GM12891 (cell line): ENCODE data around the gene MARVELD2.
"Not testable (repeated sequence)": the region's sequence is repeated elsewhere in the genome, so short reads cannot be mapped to it uniquely, and the experiment has no call there.

Source experiments
- DNase-seq: peaks from one replicate; pipeline ENCODE4 v3.0.0; 2011; ENCODE audit warnings: low spot score; ENCODE audit not compliant: insufficient read length
- FAIRE-seq: peaks from 2 replicates; lab custom pipeline; 2011; peaks lifted over from hg19 to GRCh38; lab: Jason Lieb, UNC
- PAX5 ChIP-seq: IDR thresholded peaks from 2 replicates; pipeline ENCODE4 v1.6.1; 2011; ENCODE audit warnings: low read length, moderate library complexity, mild to moderate bottlenecking; ENCODE audit not compliant: insufficient read depth, severe bottlenecking
- POLR2A ChIP-seq: IDR thresholded peaks from 2 replicates; pipeline ENCODE4 v1.6.1; 2011; ENCODE audit warnings: low read depth, low read length, control low read depth
- POLR2AphosphoS5 ChIP-seq: IDR thresholded peaks from 2 replicates; pipeline ENCODE4 v1.6.1; 2011; ENCODE audit warnings: low read depth, low read length, control low read depth
- POU2F2 ChIP-seq: IDR thresholded peaks from 2 replicates; pipeline ENCODE4 v1.6.1; 2011; ENCODE audit warnings: low read depth, mild to moderate bottlenecking, control low read depth, low read length, moderate library complexity
- SPI1 ChIP-seq: IDR thresholded peaks from 2 replicates; pipeline ENCODE4 v1.6.1; 2011; ENCODE audit warnings: low read depth, low read length, control low read depth
- TAF1 ChIP-seq: IDR thresholded peaks from 2 replicates; pipeline ENCODE4 v1.6.1; 2011; ENCODE audit warnings: low read depth, low read length, control low read depth

Gene MARVELD2

GRCh38 chr5:69449511-69449910 lies 34.6 kb downstream of the MARVELD2 start:
- DNase-seq (no peak), FAIRE-seq (no peak)
- TF ChIP-seq SPI1 (no peak), PAX5 (no peak), POU2F2 (no peak), POLR2AphosphoS5 (no peak), POLR2A (no peak), TAF1 (no peak)

GRCh38 chr5:69450116-69450515 lies 35.2 kb downstream of the MARVELD2 start:
- DNase-seq (no peak), FAIRE-seq (no peak)
- TF ChIP-seq POLR2AphosphoS5, result no peak
- TF ChIP-seq SPI1, result no peak
- no peak for TF ChIP-seq TAF1
- no peak for TF ChIP-seq POLR2A
- TF ChIP-seq POU2F2, result no peak
- no peak for TF ChIP-seq PAX5

GRCh38 chr5:69450527-69450926 lies 35.6 kb downstream of the MARVELD2 start:
- FAIRE-seq, DNase-seq: not testable (repeated sequence)

GRCh38 chr5:69451941-69452647 lies 37.2 kb downstream of the MARVELD2 start:
- TF ChIP-seq SPI1 (no peak), TAF1 (no peak), POU2F2 (no peak), POLR2A (no peak), PAX5 (no peak), POLR2AphosphoS5 (no peak)
- DNase-seq (no peak), FAIRE-seq (no peak)

GRCh38 chr5:69453487-69453886 lies 38.6 kb downstream of the MARVELD2 start:
- FAIRE-seq, DNase-seq: not testable (repeated sequence)

- TF ChIP-seq POLR2A, result no peak
- TF ChIP-seq TAF1, result no peak
- no peak for TF ChIP-seq PAX5
- TF ChIP-seq SPI1, result no peak
- TF ChIP-seq POU2F2, result no peak
- no peak for TF ChIP-seq POLR2AphosphoS5
- FAIRE-seq, result no peak
- DNase-seq, result no peak
Observed at GRCh38 chr5:69454460-69455249, 39.7 kb downstream of the MARVELD2 start.

GRCh38 chr5:69455428-69455988 lies 40.6 kb downstream of the MARVELD2 start:
- DNase-seq, FAIRE-seq: not testable (repeated sequence)

GRCh38 chr5:69462170-69462569 lies 47.3 kb downstream of the MARVELD2 start:
- FAIRE-seq, result no peak
- no peak for DNase-seq

GRCh38 chr5:69466375-69466774 lies 51.5 kb downstream of the MARVELD2 start:
- FAIRE-seq, DNase-seq: not testable (repeated sequence)

More at GRCh38 chr5:69462170-69462569, 47.3 kb downstream of the MARVELD2 start:
- no peak for TF ChIP-seq TAF1
- no peak for TF ChIP-seq POLR2A
- no peak for TF ChIP-seq POU2F2
- TF ChIP-seq POLR2AphosphoS5, result no peak
- no peak for TF ChIP-seq SPI1
- TF ChIP-seq PAX5, result no peak

GRCh38 chr5:69467442-69468225 lies 52.7 kb downstream of the MARVELD2 start:
- TF ChIP-seq POLR2AphosphoS5, result no peak
- peak; percentile 86 for TF ChIP-seq POU2F2
- TF ChIP-seq POLR2A, result no peak
- TF ChIP-seq SPI1, result peak; percentile 97
- FAIRE-seq (peak; percentile 80), DNase-seq (peak; percentile 46)
